ENCODE measurements around the gene CACNA1G.

Gene CACNA1G

DNA sequence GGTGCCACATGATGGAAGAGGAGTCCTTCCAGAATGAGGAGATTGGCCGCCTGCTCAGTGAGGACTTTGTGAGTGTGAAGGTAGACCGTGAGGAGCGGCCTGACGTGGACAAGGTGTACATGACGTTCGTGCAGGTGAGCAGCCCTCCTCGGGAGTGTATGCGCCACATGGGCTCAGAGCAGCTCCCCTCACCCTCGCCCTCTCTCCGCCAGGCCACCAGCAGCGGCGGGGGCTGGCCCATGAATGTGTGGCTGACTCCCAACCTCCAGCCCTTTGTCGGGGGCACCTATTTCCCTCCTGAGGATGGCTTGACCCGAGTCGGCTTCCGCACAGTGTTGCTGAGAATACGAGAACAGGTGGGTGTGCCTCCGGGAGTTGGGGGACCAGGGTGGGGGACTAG lies 11.7 kb upstream of the CACNA1G start:
- DNase-seq: no peak

DNA sequence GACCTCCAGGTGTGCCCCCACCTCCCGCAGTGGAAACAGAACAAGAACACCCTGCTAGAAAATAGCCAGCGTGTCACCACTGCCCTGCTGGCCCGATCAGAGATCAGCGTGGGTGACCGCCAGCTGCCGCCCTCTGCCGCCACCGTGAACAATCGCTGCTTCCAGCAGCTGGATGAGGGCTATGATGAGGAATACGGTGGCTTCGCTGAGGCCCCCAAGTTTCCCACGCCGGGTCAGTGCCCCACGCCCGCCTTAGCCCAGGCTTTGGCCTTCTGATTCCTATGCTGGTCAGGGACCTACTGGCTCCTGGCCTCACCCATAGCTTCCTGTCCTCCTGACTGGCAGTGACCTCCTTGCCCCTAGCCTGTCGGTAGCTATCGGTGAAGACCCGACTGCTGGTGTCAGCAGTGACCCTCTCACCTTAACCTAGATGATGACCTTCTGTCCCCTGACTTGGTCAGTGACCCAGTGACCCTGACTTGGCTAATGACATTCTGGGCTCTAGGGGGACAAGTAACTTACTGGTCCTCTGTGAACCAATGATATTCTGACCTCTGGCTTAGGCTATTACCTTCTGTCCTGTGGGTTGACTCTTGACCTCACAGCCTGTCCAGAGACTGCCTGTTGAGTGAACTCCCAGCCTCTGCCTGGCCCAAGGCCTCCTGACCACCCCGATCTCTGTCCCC lies 11.1 kb upstream of the CACNA1G start:
- DNase-seq: no peak

- no peak for DNase-seq
These were observed 10.5 kb upstream of the CACNA1G start for GRCh38 chr17:50549969-50550368.

DNA sequence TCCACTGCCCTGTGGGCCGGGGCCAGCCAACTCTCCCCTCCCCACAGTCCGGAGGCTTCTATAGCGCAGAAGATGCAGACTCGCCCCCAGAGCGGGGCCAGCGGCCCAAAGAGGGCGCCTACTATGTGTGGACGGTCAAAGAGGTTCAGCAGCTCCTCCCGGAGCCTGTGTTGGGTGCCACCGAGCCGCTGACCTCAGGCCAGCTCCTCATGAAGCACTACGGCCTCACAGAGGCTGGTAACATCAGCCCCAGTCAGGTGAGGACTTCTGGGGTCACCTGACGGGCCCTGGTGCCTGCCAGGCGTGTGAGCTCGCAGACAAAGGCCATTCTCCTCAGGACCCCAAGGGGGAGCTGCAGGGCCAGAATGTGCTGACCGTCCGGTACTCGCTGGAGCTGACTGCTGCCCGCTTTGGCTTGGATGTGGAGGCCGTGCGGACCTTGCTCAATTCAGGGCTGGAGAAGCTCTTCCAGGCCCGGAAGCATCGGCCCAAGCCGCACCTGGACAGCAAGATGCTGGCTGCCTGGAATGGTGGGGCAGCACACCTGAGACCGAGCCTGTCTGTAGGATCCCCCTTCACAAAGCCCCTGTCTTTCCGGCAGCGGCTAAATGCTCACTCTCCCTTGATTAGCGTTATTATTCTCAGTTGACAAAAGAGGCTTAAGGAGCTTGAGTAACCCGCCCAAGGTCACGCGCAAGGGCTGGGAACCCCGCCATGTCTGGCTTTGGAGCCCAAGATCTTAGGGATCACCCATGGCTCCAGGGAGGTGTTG lies 9.7 kb upstream of the CACNA1G start:
- DNase-seq: peak; percentile 80

DNA sequence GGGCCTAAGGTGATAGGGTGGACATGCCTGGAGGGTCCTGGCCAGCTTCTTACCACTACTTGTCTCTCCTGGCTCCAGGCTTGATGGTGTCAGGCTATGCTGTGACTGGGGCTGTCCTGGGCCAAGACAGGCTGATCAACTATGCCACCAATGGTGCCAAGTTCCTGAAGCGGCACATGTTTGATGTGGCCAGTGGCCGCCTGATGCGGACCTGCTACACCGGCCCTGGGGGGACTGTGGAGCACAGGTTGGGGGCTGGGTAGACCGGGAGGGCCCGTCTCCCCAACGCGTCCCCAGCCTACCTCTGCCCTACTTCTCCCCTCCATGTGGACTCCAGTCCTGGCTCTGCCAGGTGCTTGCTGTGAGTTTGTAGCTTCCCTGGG lies 9.1 kb upstream of the CACNA1G start:
- no peak for DNase-seq

GRCh38 chr17:50551884-50552283 lies 8.6 kb upstream of the CACNA1G start:
- no peak for DNase-seq

DNA sequence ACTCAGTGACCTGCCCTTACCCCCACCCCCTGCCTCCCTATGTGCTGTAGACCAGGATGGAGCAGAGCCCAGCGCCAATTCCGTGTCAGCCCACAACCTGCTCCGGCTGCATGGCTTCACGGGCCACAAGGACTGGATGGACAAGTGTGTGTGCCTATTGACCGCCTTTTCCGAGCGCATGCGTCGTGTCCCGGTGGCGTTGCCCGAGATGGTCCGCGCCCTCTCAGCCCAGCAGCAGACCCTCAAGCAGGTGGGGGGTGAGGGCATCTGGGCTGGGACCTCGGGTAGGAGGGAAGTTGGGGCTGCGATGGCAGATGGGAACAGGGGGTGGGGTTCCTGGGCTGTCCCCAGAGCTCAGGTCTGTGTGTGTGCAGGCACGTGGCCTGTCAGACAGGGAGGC lies 6.3 kb upstream of the CACNA1G start:
- DNase-seq: no peak

DNA sequence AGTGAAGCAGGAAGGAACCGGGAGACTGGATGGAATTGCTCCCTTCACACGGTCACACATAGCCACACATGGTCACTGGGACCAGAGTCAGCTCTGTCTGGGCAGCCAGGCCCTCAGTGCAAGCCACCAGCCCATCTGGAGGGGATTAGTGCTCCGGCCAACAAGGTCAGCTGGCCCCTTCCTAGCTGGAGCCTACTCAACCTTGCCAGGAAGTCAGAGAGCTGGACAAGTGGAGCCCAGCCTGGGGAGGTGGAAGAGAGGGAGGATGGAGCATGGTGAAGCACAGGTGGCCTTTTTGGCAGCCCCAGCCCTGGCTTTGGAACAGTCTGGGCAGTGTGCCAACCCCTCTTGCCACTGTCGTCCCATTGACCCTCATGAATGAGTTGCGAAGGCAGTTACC lies 3.7 kb upstream of the CACNA1G start:
- no peak for DNase-seq

DNA sequence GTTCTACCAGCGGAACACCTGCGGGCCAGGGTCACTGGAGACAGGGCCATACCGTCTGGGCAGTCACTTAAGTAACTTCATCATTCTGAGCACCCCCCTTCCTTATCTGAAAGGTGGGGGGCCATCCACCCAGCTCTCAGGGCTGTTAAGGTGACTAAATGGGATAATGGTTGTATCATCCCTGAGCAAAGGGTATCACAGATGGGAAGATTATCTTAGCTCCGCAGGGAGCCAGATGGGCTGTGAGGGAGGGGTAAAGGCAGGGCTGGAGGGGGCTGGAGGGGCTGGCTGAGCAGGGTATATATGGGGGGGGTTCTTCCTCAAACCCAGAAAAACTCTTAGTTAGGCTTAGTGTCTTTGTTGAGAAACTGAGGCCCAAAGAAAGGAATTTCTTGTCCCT lies 2.9 kb upstream of the CACNA1G start:
- no peak for DNase-seq

GRCh38 chr17:50558091-50558490 lies 2.4 kb upstream of the CACNA1G start:
- no peak for DNase-seq

DNA sequence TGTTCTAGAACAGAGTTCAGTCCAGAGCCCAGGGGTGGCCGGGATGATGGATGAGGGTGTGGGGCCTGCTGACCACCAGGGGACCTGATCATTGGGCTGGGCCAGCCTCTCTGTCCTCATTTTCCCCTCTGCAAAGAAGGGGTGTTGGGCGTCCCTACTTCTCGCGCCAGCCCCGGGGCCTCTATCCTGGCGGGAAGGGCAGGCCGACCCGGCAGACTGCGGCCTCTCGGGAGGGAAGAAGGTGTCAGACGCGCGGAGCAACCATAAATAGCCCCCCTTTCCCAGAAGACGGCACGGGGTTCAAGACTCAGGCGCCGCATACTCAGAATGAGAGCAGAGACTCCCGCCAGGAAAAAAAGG lies 2.0 kb upstream of the CACNA1G start:
- no peak for DNase-seq

DNA sequence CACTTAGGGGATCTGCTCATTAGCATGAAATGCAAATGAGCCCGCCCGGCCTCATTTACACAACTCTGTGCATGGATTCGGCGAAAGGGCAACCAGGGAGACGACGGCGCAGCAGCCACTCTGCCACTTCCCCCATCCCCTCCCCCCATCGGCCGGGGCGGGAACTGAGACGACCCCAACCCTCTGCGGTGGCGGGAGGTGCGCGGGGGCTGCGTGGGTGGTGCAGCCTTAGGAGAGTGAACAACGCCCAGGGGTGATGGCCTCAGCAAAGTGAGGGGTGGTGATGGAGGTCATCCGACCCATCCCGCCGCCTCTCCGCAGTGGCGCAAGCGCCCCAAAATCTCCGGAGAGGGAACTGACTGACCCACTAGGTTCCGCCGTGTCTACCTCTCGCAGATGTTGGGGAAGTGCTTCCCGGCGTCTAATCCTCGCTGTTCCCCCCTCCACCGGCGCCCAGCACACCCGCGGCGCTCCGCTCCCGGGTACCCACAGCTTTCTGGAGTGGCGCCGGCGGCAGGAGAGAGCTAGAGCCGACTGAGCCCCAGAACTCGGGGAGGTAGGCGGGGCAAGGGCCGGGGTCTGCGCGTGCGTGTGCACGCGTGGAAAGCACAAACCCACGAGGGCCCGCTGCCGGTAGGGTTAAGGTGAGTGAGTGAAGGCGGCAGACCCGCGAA lies 1.4 kb upstream of the CACNA1G start:
- no peak for DNase-seq

DNA sequence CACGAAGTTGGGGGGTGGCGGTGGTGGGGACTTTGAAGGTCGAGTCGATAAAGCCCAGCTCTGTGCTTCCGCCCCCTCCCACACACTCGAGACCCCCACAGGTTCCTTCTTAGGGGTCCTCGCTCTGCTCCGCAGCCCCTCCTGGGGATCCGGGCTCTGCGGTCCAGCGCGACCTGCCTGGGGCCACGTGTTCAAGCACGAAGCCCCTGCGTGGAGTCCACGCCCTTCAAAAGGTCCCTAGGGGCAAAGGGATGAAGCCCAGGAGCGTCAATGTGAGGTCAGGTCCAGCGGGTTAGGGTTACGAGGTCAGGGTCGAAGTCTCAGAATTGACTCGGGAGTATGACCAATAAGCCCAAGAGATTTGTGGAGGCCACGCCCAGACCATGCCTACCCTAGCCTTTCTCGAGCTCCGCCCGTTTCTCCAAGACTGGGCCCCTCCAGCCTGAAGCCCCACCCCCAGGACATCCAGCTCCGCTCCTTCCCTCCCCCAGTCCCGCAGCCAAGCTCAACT lies 786 bp upstream of the CACNA1G start:
- DNase-seq: peak; percentile 52

DNA sequence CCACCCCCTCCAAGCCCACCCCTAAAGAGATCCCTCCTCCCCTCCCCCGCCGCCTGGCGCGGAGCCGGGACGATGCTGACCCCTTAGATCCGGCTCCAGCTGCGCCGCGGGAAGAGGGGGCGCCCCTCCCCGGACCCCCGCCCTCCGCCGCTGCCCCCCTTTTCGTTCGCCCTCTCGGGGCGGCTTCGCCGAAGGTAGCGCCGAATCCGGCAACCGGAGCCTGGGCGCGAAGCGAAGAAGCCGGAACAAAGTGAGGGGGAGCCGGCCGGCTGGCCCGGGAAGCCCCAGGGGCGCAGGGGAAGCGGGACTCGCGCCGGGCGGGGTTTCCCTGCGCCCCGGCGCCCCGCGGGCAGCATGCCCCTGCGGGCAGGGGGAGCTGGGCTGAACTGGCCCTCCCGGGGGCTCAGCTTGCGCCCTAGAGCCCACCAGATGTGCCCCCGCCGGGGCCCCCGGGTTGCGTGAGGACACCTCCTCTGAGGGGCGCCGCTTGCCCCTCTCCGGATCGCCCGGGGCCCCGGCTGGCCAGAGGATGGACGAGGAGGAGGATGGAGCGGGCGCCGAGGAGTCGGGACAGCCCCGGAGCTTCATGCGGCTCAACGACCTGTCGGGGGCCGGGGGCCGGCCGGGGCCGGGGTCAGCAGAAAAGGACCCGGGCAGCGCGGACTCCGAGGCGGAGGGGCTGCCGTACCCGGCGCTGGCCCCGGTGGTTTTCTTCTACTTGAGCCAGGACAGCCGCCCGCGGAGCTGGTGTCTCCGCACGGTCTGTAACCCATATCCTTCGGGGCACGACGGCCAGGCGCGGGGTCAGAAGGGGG lies 623 bp downstream of the CACNA1G start:
- DNase-seq: no peak

DNA sequence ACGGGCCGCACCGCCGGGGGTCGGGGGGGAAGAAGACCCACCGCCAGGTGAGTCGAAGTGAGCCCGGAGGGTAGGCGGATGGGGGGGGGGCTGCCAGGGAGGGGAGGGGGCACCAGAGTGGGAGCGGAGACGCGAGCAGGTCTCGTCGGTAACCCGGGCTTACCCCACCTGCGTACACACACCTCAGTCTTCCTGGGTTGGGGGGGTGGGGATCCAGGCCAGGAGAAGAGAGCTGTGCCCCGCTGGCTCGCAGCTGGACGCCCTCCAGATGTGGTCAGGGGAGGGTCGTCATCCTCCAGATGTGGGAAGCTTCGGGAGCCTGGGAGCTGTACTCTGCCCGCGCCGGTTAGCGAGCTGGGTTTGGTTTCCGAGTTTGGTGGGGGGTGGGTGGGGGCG lies 1.2 kb downstream of the CACNA1G start:
- no peak for DNase-seq

DNA sequence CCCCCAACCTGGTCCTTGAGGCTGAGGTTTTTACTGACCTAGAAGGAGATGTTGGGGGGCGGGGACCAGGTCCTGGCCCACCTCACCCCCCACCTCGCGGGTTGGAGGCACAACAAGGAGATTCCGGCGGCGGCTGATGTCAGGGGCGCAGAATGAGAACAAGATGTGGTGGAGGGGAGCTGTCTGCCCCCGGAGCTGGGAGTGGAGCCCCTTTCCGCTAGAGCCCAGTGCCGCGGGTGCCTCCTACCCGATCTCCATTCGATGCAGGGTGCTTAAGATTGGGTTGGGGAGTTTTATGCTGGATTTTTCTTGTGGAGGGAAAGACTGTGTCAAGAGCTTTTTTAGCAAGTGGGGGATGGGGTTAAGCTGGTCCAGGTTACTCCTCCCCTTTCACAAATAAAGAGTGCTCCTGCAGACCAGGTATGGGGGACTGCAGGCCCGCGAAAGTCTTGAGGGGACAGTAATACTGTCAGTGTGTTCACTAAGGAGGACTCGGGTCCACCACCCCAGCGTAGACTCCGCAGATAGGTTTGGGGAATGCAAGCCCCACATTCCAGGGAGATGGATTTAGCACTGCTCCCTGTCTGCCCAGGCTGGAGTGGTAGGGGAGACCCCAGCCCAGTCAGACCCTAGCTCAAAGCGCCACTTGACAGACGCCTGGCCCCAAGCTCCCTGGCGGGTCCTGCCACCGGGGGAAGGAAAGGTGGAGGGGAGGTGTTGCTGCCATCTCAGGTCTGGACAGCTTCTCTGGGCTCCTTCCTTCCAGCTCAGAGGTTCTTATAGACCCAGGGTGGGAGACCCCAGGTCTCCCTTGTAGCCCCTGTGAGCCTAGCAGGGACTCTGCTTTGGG lies 2.0 kb downstream of the CACNA1G start:
- no peak for DNase-seq

DNA sequence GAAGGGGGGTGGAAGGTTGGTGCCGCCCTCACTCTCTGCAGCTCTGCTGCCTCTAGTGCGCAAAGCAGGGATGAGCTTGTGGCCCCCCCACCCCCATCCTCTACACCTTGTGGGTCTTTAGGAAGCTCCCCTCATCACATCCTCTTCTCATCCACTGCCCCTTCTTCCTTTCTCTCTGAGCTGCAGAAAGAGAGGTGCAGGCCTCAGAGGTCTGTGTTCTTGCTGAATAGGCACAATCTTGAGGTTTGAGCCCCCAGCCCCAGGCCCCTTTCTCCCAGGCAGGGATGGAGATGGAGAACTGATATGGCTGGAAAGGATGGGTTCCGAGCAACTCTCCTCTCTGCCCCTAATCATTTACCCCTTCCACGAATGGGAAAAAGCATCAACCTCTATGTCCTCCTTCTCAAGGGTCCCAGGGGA lies 2.6 kb downstream of the CACNA1G start:
- no peak for DNase-seq

DNA sequence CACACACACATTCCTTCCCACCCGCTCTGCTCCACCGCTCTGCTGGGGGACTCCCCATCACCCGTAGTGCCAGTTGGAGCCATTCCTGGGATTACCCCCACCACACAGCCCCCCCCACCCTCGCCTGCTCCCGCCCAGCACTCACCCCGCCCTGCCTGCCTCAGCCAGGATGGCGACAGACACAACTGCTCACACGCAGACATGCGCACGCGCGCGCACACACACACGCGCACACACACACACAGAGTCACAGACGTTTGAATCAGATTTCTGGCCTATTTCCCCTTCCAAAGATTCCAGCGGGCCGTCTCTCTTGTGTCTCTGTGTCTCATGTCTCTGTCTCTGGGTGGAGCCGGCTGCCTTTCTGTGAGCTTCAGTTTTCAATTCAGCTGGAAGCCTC lies 4.4 kb downstream of the CACNA1G start:
- peak; percentile 92 for DNase-seq

GRCh38 chr17:50565402-50566350 lies 5.2 kb downstream of the CACNA1G start:
- peak; percentile 27 for DNase-seq

GRCh38 chr17:50566886-50567285 lies 6.4 kb downstream of the CACNA1G start:
- DNase-seq: no peak

- DNase-seq: no peak
These were observed 8.1 kb downstream of the CACNA1G start for GRCh38 chr17:50568659-50569058.
